GM23338 (cell line): Measurements from ENCODE around the gene TMPRSS3.

Experiments used
- CREB1 ChIP-seq: fragments of 250-450 bp; sonication (Bioruptor Pico); IDR thresholded peaks from 2 replicates; pipeline ENCODE4 v1.5.0; 2020; ENCODE audit warnings: low read depth, mild to moderate bottlenecking, moderate library complexity
- EZH2 ChIP-seq: fragments of 200-600 bp; sonication (generic); IDR thresholded peaks from one replicate; pipeline ENCODE4 v1.8.0; 2017; ENCODE audit warnings: antibody characterized with exemption, mild to moderate bottlenecking, low read depth; ENCODE audit not compliant: unreplicated experiment
- EZH2phosphoT487 ChIP-seq: fragments of 200-600 bp; sonication (generic); IDR thresholded peaks from one replicate; pipeline ENCODE4 v1.8.1; 2018; ENCODE audit warnings: antibody characterized with exemption; ENCODE audit not compliant: unreplicated experiment
- JUNB ChIP-seq: IDR thresholded peaks from one replicate; pipeline ENCODE4 v1.6.1; 2016; ENCODE audit warnings: antibody characterized with exemption; ENCODE audit not compliant: unreplicated experiment
- POLR2AphosphoS5 ChIP-seq: IDR thresholded peaks from 2 replicates; pipeline ENCODE4 v1.6.1; 2016; ENCODE audit warnings: antibody characterized with exemption, low read depth
- STAT1 ChIP-seq: IDR thresholded peaks from one replicate; pipeline ENCODE4 v1.6.1; 2016; ENCODE audit warnings: antibody characterized with exemption; ENCODE audit not compliant: unreplicated experiment
- ZNF114 ChIP-seq: fragments of 250-450 bp; sonication (Bioruptor Pico); IDR thresholded peaks from 2 replicates; pipeline ENCODE4 v1.5.0; 2020; ENCODE audit warnings: mild to moderate bottlenecking, moderate library complexity
- ZNF331 ChIP-seq: fragments of 250-450 bp; sonication (Bioruptor Pico); IDR thresholded peaks from 2 replicates; pipeline ENCODE4 v1.5.0; 2020; ENCODE audit warnings: low read depth, mild to moderate bottlenecking, moderate library complexity
- TF ChIP-seq, protein P1 (sequence below), 2 experiments: fragments of 200-600 bp in 1 of 2; sonication (generic) in 1 of 2; conservative IDR thresholded peaks; 2 replicates each; pipeline versions ENCODE4 v1.5.1 to v1.6.1; 2016 to 2017; ENCODE audit warnings: antibody characterized with exemption in 2 of 2, low read depth in 2 of 2, mild to moderate bottlenecking in 2 of 2, moderate library complexity in 1 of 2
- TF ChIP-seq, protein P2 (sequence below): IDR thresholded peaks from one replicate; pipeline ENCODE4 v1.6.1; 2018; ENCODE audit warnings: antibody characterized with exemption; ENCODE audit not compliant: unreplicated experiment
- TF ChIP-seq, protein P3 (sequence below): fragments of 250-450 bp; sonication (Bioruptor Pico); IDR thresholded peaks from 2 replicates; pipeline ENCODE4 v1.5.0; 2020; ENCODE audit warnings: mild to moderate bottlenecking, moderate library complexity
- TF ChIP-seq, protein P4 (sequence below): IDR thresholded peaks from 2 replicates; pipeline ENCODE4 v1.6.1; 2016; ENCODE audit warnings: antibody characterized with exemption

DNA sequence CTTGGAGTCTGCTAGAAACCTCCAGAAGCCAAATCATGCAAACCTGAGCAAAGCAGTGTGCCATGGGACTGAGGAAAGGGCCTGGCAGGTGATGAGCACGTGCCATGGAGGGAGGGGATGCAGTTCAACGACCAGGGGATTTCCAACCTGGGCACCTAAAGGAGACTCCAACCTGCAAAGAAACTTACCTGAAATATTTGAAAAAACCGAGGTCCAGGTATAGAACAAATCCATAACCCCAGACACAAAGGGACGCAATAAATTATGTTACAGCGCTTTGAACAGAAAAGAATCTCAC, 16.7 kb upstream of the TMPRSS3 start:
- TF ChIP-seq, protein P1, sequence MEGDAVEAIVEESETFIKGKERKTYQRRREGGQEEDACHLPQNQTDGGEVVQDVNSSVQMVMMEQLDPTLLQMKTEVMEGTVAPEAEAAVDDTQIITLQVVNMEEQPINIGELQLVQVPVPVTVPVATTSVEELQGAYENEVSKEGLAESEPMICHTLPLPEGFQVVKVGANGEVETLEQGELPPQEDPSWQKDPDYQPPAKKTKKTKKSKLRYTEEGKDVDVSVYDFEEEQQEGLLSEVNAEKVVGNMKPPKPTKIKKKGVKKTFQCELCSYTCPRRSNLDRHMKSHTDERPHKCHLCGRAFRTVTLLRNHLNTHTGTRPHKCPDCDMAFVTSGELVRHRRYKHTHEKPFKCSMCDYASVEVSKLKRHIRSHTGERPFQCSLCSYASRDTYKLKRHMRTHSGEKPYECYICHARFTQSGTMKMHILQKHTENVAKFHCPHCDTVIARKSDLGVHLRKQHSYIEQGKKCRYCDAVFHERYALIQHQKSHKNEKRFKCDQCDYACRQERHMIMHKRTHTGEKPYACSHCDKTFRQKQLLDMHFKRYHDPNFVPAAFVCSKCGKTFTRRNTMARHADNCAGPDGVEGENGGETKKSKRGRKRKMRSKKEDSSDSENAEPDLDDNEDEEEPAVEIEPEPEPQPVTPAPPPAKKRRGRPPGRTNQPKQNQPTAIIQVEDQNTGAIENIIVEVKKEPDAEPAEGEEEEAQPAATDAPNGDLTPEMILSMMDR (conservative IDR thresholded peaks at IDR 0.05; ENCODE audit: low read depth in 2 of 2), result no peak
- TF ChIP-seq EZH2, result no peak
- no peak for TF ChIP-seq POLR2AphosphoS5
- no peak for TF ChIP-seq EZH2phosphoT487
- no peak for TF ChIP-seq CREB1 (CRISPR knock-in tag)
- TF ChIP-seq, protein P2, sequence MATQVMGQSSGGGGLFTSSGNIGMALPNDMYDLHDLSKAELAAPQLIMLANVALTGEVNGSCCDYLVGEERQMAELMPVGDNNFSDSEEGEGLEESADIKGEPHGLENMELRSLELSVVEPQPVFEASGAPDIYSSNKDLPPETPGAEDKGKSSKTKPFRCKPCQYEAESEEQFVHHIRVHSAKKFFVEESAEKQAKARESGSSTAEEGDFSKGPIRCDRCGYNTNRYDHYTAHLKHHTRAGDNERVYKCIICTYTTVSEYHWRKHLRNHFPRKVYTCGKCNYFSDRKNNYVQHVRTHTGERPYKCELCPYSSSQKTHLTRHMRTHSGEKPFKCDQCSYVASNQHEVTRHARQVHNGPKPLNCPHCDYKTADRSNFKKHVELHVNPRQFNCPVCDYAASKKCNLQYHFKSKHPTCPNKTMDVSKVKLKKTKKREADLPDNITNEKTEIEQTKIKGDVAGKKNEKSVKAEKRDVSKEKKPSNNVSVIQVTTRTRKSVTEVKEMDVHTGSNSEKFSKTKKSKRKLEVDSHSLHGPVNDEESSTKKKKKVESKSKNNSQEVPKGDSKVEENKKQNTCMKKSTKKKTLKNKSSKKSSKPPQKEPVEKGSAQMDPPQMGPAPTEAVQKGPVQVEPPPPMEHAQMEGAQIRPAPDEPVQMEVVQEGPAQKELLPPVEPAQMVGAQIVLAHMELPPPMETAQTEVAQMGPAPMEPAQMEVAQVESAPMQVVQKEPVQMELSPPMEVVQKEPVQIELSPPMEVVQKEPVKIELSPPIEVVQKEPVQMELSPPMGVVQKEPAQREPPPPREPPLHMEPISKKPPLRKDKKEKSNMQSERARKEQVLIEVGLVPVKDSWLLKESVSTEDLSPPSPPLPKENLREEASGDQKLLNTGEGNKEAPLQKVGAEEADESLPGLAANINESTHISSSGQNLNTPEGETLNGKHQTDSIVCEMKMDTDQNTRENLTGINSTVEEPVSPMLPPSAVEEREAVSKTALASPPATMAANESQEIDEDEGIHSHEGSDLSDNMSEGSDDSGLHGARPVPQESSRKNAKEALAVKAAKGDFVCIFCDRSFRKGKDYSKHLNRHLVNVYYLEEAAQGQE, result no peak
- TF ChIP-seq JUNB, result no peak
- TF ChIP-seq ZNF114, result no peak
- TF ChIP-seq, protein P3, sequence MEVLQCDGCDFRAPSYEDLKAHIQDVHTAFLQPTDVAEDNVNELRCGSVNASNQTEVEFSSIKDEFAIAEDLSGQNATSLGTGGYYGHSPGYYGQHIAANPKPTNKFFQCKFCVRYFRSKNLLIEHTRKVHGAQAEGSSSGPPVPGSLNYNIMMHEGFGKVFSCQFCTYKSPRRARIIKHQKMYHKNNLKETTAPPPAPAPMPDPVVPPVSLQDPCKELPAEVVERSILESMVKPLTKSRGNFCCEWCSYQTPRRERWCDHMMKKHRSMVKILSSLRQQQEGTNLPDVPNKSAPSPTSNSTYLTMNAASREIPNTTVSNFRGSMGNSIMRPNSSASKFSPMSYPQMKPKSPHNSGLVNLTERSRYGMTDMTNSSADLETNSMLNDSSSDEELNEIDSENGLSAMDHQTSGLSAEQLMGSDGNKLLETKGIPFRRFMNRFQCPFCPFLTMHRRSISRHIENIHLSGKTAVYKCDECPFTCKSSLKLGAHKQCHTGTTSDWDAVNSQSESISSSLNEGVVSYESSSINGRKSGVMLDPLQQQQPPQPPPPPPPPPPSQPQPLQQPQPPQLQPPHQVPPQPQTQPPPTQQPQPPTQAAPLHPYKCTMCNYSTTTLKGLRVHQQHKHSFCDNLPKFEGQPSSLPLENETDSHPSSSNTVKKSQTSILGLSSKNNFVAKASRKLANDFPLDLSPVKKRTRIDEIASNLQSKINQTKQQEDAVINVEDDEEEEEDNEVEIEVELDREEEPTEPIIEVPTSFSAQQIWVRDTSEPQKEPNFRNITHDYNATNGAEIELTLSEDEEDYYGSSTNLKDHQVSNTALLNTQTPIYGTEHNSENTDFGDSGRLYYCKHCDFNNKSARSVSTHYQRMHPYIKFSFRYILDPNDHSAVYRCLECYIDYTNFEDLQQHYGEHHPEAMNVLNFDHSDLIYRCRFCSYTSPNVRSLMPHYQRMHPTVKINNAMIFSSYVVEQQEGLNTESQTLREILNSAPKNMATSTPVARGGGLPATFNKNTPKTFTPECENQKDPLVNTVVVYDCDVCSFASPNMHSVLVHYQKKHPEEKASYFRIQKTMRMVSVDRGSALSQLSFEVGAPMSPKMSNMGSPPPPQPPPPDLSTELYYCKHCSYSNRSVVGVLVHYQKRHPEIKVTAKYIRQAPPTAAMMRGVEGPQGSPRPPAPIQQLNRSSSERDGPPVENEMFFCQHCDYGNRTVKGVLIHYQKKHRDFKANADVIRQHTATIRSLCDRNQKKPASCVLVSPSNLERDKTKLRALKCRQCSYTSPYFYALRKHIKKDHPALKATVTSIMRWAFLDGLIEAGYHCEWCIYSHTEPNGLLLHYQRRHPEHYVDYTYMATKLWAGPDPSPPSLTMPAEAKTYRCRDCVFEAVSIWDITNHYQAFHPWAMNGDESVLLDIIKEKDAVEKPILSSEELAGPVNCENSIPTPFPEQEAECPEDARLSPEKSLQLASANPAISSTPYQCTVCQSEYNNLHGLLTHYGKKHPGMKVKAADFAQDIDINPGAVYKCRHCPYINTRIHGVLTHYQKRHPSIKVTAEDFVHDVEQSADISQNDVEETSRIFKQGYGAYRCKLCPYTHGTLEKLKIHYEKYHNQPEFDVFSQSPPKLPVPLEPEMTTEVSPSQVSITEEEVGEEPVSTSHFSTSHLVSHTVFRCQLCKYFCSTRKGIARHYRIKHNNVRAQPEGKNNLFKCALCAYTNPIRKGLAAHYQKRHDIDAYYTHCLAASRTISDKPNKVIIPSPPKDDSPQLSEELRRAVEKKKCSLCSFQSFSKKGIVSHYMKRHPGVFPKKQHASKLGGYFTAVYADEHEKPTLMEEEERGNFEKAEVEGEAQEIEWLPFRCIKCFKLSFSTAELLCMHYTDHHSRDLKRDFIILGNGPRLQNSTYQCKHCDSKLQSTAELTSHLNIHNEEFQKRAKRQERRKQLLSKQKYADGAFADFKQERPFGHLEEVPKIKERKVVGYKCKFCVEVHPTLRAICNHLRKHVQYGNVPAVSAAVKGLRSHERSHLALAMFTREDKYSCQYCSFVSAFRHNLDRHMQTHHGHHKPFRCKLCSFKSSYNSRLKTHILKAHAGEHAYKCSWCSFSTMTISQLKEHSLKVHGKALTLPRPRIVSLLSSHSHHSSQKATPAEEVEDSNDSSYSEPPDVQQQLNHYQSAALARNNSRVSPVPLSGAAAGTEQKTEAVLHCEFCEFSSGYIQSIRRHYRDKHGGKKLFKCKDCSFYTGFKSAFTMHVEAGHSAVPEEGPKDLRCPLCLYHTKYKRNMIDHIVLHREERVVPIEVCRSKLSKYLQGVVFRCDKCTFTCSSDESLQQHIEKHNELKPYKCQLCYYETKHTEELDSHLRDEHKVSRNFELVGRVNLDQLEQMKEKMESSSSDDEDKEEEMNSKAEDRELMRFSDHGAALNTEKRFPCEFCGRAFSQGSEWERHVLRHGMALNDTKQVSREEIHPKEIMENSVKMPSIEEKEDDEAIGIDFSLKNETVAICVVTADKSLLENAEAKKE (CRISPR knock-in tag), result no peak
- no peak for TF ChIP-seq STAT1
- TF ChIP-seq ZNF331 (CRISPR knock-in tag), result no peak
- TF ChIP-seq, protein P4, sequence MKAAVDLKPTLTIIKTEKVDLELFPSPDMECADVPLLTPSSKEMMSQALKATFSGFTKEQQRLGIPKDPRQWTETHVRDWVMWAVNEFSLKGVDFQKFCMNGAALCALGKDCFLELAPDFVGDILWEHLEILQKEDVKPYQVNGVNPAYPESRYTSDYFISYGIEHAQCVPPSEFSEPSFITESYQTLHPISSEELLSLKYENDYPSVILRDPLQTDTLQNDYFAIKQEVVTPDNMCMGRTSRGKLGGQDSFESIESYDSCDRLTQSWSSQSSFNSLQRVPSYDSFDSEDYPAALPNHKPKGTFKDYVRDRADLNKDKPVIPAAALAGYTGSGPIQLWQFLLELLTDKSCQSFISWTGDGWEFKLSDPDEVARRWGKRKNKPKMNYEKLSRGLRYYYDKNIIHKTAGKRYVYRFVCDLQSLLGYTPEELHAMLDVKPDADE, result no peak
